GM19099 (cell line): ENCODE measurements around the gene EZH1.

Source experiments
- POLR2A ChIP-seq: IDR thresholded peaks from 3 replicates; pipeline ENCODE4 v1.6.1; 2011; ENCODE audit warnings: low read depth; ENCODE audit not compliant: insufficient read length; ENCODE audit errors: extremely low read depth

Gene EZH1

DNA sequence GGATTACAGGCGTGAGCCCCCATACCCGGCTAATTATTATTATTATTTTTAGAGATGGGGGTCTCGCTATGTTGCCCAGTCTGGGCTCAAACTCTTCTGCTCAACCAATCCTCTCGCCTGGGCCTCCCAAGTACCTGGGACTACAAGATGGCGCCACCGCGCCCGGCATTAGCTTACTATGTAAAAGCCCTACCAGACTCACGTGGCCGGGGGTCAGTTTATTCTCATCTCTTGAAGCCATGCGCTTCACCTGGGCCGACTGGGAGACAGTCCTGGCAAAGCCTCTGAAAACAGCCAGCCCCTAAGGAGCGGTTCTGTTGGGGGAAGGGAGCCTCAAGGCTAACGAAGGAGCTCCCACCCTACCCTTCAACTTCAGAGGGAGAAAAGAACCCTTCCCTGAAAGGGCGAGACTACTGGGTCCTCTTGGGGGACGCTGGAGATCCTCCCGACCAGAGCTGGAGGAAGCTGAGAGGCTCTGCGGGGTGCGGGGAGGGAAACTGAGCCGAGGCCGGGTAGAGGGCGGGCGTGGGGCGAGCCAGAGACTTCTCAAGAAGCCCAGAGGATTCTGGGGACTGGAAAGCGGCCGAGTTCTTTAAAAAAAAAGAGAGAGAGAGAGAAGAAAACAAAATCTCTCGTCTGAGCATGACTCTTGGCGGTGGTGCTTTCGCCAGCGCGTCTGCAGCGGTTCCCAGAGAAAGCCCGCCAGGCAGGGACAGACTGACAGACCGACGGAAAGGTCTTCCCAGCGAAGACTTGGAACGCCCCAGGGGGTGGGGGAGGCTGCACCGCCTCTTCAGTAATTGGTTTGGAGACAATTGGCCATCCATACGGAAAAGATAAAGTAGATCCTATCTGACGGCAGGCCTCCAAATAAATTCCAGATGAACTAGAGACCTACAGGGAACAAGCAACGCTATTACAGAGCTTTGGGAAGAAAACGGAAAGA, 91.4 kb downstream of the EZH1 start:
- no peak for TF ChIP-seq POLR2A

DNA sequence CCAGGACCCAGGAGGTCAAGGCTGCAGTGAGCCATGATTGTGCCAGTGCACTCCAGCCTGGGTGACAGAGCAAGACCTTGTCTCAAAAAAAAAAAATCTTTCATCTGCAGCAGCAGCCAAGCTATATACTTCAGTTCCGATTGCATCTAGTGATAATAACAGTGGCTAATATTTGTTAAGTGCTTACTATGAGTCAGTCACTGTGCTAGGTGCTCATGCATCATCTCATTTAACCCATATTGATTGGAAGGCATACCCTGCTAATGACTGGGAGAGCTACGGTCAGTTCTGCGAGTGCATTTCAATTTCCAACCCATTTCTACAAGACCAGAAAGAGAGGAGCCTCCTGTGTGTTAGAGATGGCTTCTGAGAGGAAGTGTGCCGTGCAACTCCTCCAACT, 93.4 kb downstream of the EZH1 start:
- TF ChIP-seq POLR2A = no peak
